ENCODE results near the gene PLCB4. TPM values are rescaled to one million over a fixed set of nuclear protein-coding genes. Genes with fewer than 3 reads are reported as not detected.
A peak's percentile ranks its signal among the peaks of the same experiment; 100 is the strongest.

Gene PLCB4
- total RNA-seq, 1 experiment from 2014 or later: 10.1 TPM

DNA sequence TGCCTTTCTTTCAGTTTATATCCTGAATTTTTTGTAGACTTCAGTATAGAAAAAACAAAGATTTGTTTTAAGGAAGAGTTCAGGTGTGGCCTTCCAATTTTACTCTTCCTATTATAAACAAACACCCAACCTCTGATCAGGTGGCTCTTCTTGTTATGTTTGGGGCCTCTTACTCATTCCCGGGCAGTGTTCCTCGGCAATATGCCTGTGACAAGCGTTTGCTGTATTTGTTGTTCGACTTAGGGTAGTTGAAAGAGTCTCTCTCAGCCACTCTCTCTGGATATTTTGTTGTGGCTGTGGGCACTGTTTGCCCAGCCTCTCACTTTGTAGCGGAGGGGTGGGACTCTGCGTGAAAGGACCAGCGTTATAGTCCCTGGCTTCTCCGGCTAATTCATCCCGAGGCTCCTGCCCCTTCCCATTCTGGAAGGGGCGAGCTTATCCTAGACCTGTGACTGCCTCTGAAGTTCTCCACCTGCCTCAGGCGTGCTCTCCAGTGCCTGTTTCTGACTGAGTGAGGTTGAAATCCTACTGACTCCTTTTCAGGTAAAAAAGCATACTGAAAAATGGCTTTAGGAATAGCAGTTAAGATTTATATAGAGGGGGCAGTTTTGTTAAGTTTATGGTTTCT lies 97.4 kb downstream of the PLCB4 start:
- Histone ChIP-seq H3K9me3 (ENCODE audit: control insufficient read depth, low read depth, low read length) (no peaks in the 10 kb centered on the region), H4K91ac (ENCODE audit: insufficient read length, low read depth, low read length) (no peak overlapping the region), H3K23ac (ENCODE audit: insufficient read length, low read depth, low read length) (no peak overlapping the region), H4K8ac (replicated peaks; ENCODE audit: insufficient read length, low read depth, low read length) (no peak overlapping the region), H4K20me1 (ENCODE audit: control insufficient read depth, insufficient read depth, insufficient read length) (no peaks in the 10 kb centered on the region), H3K18ac (ENCODE audit: insufficient read length, low read depth, low read length) (no peak overlapping the region), H3T11ph (ENCODE audit: low read length) (no peak overlapping the region), H2AFZ (ENCODE audit: low read length) (no peak overlapping the region), H3K56ac (ENCODE audit: insufficient read length, low read depth, low read length) (no peak overlapping the region), H3K79me1 (ENCODE audit: insufficient read depth, low read depth, low read length, poor library complexity, severe bottlenecking) (no peaks in the 10 kb centered on the region), H3K4ac (ENCODE audit: low read depth, low read length) (no peak overlapping the region), H3K27ac (ENCODE audit: insufficient read length, low read depth, low read length) (no peak overlapping the region), H3K4me2 (ENCODE audit: insufficient read depth, insufficient read length, low read length) (no peak overlapping the region), H3K4me1 (ENCODE audit: insufficient read depth, low read length) (no peaks in the 10 kb centered on the region), H3K23me2 (ENCODE audit: insufficient read length, low read depth, low read length, poor library complexity, severe bottlenecking) (no peaks in the 10 kb centered on the region), H3K9ac (ENCODE audit: extremely low read depth, insufficient read length, low read length) (no peak overlapping the region), H2AK5ac (ENCODE audit: insufficient read length, low read length) (no peak overlapping the region), H2BK12ac (ENCODE audit: insufficient read length, low read depth, low read length) (no peak overlapping the region), H2BK5ac (ENCODE audit: insufficient read length, low read length) (no peak overlapping the region), H3K27me3 (ENCODE audit: insufficient read depth, low read length) (no peaks in the 10 kb centered on the region), H3K14ac (ENCODE audit: insufficient read depth, low read length) (peak overlapping the region; percentile 40; the same call in 1 of the 2 replicates), H3K79me2 (ENCODE audit: insufficient read depth, low read length) (no peaks in the 10 kb centered on the region), H2BK15ac (ENCODE audit: low read depth, low read length) (no peak overlapping the region), H4K5ac (ENCODE audit: insufficient read length, low read depth, low read length) (no peak overlapping the region), H2BK20ac (ENCODE audit: low read depth, low read length, poor library complexity, severe bottlenecking) (no peak overlapping the region), H2BK120ac (ENCODE audit: low read depth, low read length, poor library complexity, severe bottlenecking) (no peak overlapping the region)
- H3K4me3 Mint-ChIP-seq: no peak overlapping the region
- H3K4me1 Mint-ChIP-seq: peaks cover 5 to 10% of the 10 kb centered on the region in 2 experiments
- no CpG with 5 or more reads among the region's 11 CpGs for WGBS (ENCODE audit: extremely low coverage, insufficient read length, low lambda C conversion rate)
- no peaks in the 10 kb centered on the region for H3K36me3 Mint-ChIP-seq (ENCODE audit: insufficient read depth in 1 of 3, low read depth in 3 of 3)
- H3K9me3 Mint-ChIP-seq: no peaks in the 10 kb centered on the region
- no peak for TF ChIP-seq CTCF (conservative IDR thresholded peaks at IDR 0.05)
- DNase-seq: no peak
- H3K27me3 Mint-ChIP-seq (ENCODE audit: low read depth): no peaks in the 10 kb centered on the region
- peak overlapping the region in 2 of 3 experiments; percentile 33 to 88; a peak in 3 of 7 replicates for H3K27ac Mint-ChIP-seq
